ENCODE results near the gene POLD2. TPM values are rescaled to one million over a fixed set of nuclear protein-coding genes. Genes with fewer than 3 reads are reported as not detected.

The POLD2 gene
- total RNA-seq, 4 donors from 2014 or later: 33.6 to 71.2 (median 55.9) TPM

DNA sequence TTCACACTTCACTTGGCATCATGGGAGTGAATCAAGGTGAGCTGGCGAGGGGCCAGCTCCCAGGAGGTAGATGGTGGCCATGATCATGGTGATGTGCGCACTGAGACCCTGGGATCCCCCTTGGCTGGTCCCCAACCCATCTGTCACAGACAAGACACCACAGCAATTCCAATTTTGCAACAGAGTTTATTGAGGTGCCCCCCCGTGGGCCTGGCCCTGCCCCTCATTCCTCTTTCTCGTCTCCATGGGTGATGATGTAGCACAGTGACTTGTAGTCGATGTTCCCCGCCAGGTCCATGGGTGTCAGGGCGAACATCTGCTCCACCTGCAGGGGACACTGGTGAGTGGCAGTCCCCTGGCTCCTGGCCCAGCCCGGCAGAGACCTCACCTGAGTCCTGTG is 15.3 kb upstream of the POLD2 start:
- Histone ChIP-seq H3K27me3 (no peaks in the 10 kb centered on the region), H3K36me3 (no peaks in the 10 kb centered on the region), H3K27ac (replicated peaks in 1 of 4) (no peak overlapping the region), H3K4me3 (no peak overlapping the region), H3K4me1 (peaks cover 0 to 3% (median 0%) of the 10 kb centered on the region in 4 donors), H3K9me3 (no peaks in the 10 kb centered on the region)
- no peak for DNase-seq (ENCODE audit: extremely low spot score)
- intact Hi-C loops (cut with DNase I): loop anchor here (10.0 kb wide), 1 partner anchor 56 kb away; no protein-coding TSS in a partner anchor
- no peak for TF ChIP-seq POLR2AphosphoS5 (IDR thresholded peaks at IDR 0.05)
- TF ChIP-seq, protein P1, sequence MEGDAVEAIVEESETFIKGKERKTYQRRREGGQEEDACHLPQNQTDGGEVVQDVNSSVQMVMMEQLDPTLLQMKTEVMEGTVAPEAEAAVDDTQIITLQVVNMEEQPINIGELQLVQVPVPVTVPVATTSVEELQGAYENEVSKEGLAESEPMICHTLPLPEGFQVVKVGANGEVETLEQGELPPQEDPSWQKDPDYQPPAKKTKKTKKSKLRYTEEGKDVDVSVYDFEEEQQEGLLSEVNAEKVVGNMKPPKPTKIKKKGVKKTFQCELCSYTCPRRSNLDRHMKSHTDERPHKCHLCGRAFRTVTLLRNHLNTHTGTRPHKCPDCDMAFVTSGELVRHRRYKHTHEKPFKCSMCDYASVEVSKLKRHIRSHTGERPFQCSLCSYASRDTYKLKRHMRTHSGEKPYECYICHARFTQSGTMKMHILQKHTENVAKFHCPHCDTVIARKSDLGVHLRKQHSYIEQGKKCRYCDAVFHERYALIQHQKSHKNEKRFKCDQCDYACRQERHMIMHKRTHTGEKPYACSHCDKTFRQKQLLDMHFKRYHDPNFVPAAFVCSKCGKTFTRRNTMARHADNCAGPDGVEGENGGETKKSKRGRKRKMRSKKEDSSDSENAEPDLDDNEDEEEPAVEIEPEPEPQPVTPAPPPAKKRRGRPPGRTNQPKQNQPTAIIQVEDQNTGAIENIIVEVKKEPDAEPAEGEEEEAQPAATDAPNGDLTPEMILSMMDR (IDR thresholded peaks at IDR 0.05): no peak
- no peak for TF ChIP-seq POLR2A (IDR thresholded peaks at IDR 0.05; ENCODE audit: low read depth)
- TF ChIP-seq EP300 (IDR thresholded peaks at IDR 0.05): no peak
- 81% methylated on average over 8 of the region's 8 CpGs for WGBS

DNA sequence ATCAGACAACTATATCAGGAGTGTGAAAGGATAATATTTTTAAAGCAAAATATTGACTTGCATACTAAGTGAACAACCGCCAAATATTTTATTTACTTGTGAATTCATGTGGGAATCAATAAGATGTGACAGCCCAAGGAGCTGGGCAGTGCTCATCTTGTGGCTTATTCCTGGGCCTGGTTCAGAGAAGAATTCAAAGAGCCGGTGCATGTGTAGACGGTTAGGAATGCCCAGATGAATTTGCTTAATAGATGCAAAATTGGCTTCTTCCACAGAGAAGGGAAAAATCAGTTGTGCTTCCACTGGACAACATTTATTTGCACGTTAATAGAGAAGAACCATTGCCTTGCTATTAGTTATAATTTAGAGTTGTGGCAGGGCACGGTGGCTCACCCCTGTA is 13.4 kb upstream of the POLD2 start:
- H3K36me3 ChIP-seq: no peaks in the 10 kb centered on the region
- DNase-seq (ENCODE audit: extremely low spot score): no peak
- no peak overlapping the region for H3K4me3 ChIP-seq
- H3K9me3 ChIP-seq: no peaks in the 10 kb centered on the region
- TF ChIP-seq EP300 (IDR thresholded peaks at IDR 0.05) (no peak), POLR2A (IDR thresholded peaks at IDR 0.05; ENCODE audit: low read depth) (no peak), POLR2AphosphoS5 (IDR thresholded peaks at IDR 0.05) (no peak)
- TF ChIP-seq, protein P1 (IDR thresholded peaks at IDR 0.05): no peak
- H3K4me1 ChIP-seq: peaks cover 0 to 15% (median 0%) of the 10 kb centered on the region in 4 donors
- WGBS: 81% methylated on average over 5 of the region's 5 CpGs
- H3K27ac ChIP-seq (replicated peaks in 1 of 4): no peak overlapping the region
- intact Hi-C loops (cut with DNase I): loop anchor here (10.0 kb wide), 1 partner anchor 58 kb away; no protein-coding TSS in a partner anchor
- H3K27me3 ChIP-seq: no peaks in the 10 kb centered on the region

DNA sequence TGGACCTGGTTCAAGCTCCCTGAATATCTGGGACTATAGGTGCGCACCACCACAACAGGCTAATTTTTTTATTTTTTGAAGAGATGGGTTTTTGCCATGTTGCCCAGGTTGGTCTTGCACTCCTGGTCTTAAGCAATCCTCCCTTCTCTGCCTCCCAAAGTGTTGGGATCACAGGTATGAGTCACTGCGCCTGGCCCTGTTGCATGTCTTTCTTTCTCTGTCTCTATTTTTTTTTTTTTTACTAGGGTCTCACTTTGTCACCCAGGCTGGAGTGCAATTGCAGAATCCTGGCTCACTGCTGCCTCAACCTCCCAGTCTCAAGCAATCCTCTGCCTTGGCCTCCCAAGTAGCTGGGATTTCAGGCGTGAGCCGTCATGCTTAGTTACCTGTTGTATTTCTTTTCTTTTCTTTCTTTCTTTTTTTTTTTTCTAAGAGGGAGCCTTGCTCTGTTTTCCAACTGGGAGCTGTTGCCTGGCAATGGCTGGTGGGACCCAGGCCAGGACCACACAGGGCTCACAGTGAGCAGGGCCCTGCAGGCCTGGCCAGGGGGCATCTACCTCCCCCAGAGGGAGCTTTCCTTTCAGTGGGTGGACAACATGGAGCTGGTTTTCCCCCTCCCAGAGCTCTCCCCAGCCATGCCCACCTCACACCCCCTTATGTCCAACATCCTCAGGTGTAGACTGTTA is 11.7 kb upstream of the POLD2 start:
- WGBS: 84% methylated on average over 4 of the region's 4 CpGs
- no peak for DNase-seq (ENCODE audit: extremely low spot score)
- TF ChIP-seq POLR2AphosphoS5 (IDR thresholded peaks at IDR 0.05) (no peak), POLR2A (IDR thresholded peaks at IDR 0.05; ENCODE audit: low read depth) (no peak), EP300 (IDR thresholded peaks at IDR 0.05) (no peak)
- TF ChIP-seq, protein P1 (IDR thresholded peaks at IDR 0.05): no peak
- intact Hi-C loops (cut with DNase I): loop anchor here (10.0 kb wide), 1 partner anchor 60 kb away; no protein-coding TSS in a partner anchor
- Histone ChIP-seq H3K4me3 (no peak overlapping the region), H3K36me3 (no peaks in the 10 kb centered on the region), H3K27ac (replicated peaks in 1 of 4) (no peak overlapping the region), H3K9me3 (no peaks in the 10 kb centered on the region), H3K4me1 (peaks cover 0 to 15% (median 0%) of the 10 kb centered on the region in 4 donors), H3K27me3 (no peaks in the 10 kb centered on the region)

GRCh38 chr7:44133295-44133694 is 9.9 kb upstream of the POLD2 start:
- intact Hi-C loops (cut with DNase I): loop anchor here (10.0 kb wide), 1 partner anchor 62 kb away; no protein-coding TSS in a partner anchor
- Histone ChIP-seq H3K4me1 (peaks cover 0 to 21% (median 0%) of the 10 kb centered on the region in 4 donors), H3K36me3 (no peaks in the 10 kb centered on the region), H3K4me3 (no peak overlapping the region), H3K27ac (replicated peaks in 1 of 4) (no peak overlapping the region), H3K27me3 (no peaks in the 10 kb centered on the region), H3K9me3 (no peaks in the 10 kb centered on the region)
- TF ChIP-seq POLR2AphosphoS5 (IDR thresholded peaks at IDR 0.05): no peak
- DNase-seq (ENCODE audit: extremely low spot score): no peak
- 65% methylated on average over 3 of the region's 3 CpGs for WGBS

DNA sequence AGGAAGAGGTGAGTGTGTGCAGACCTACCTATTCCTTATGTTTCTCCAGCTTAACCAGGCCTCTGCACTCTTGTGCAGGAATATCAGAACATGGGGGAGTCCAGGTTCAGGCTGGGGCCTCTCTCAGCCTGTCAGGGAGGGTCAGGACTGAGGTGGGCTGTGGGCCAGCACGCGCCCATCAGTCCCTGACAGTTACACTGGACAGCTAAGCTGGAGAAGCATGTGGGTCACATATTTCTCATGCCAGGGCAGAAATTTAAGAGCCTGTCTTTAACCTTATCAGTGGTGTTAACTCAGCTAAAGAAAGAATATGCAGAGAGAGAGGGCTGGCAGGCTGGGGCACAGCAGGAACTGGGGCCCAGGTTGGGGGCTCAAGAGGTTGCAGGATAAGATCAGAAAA is 8.7 kb upstream of the POLD2 start:
- TF ChIP-seq, protein P1 (IDR thresholded peaks at IDR 0.05): no peak
- TF ChIP-seq POLR2AphosphoS5 (IDR thresholded peaks at IDR 0.05): no peak
- H3K4me1 ChIP-seq: peaks cover 0 to 21% (median 0%) of the 10 kb centered on the region in 4 donors
- intact Hi-C loops (cut with DNase I): loop anchor here (10.0 kb wide), 1 partner anchor 63 kb away; no protein-coding TSS in a partner anchor
- H3K4me3 ChIP-seq: no peak overlapping the region
- WGBS: 72% methylated on average over 2 of the region's 2 CpGs
- H3K27ac ChIP-seq (replicated peaks in 1 of 4): no peak overlapping the region
- H3K36me3 ChIP-seq: no peaks in the 10 kb centered on the region
- H3K9me3 ChIP-seq: peaks cover 0 to 5% (median 0%) of the 10 kb centered on the region in 4 donors
- no peak for DNase-seq (ENCODE audit: extremely low spot score)
- no peaks in the 10 kb centered on the region for H3K27me3 ChIP-seq
